Activated T-cell treated with anti-CD3 and anti-CD28 coated beads, Interleukin-2, amount 50 U/mL, for 24 hours (primary cell): Measurements from ENCODE around the gene CCL25.

Experiments
- DNase-seq: peaks from one replicate; pipeline ENCODE4 v3.0.0-alpha.2; 2020
- H3K27ac Mint-ChIP-seq: 2 replicates; pipeline ENCODE4 v1.8.0; 2020; ENCODE audit warnings: mild to moderate bottlenecking, mixed read lengths
- H3K27me3 Mint-ChIP-seq: 2 replicates; pipeline ENCODE4 v1.8.0; 2020; ENCODE audit warnings: mixed read lengths
- H3K36me3 Mint-ChIP-seq: 2 replicates; pipeline ENCODE4 v1.8.0; 2020; ENCODE audit warnings: low read depth, mixed read lengths
- H3K4me1 Mint-ChIP-seq: 2 replicates; pipeline ENCODE4 v1.8.0; 2020; ENCODE audit warnings: low read depth, mixed read lengths
- H3K4me3 Mint-ChIP-seq: 2 replicates; pipeline ENCODE4 v1.8.0; 2020; ENCODE audit warnings: mild to moderate bottlenecking, moderate library complexity, mixed read lengths
- H3K9me3 Mint-ChIP-seq: 2 replicates; pipeline ENCODE4 v1.8.0; 2020; ENCODE audit warnings: mixed read lengths

Gene CCL25

GRCh38 chr19:8034178-8034525, 18.4 kb upstream of the CCL25 start:
- no peak overlapping the region for H3K4me3 Mint-ChIP-seq
- H3K4me1 Mint-ChIP-seq = no peaks in the 10 kb centered on the region
- H3K27ac Mint-ChIP-seq = no peak overlapping the region

GRCh38 chr19:8036434-8037099, 16.0 kb upstream of the CCL25 start:
- no peaks in the 10 kb centered on the region for H3K9me3 Mint-ChIP-seq
- H3K27ac Mint-ChIP-seq = no peak overlapping the region
- peaks cover 10% of the 10 kb centered on the region for H3K27me3 Mint-ChIP-seq
- no peaks in the 10 kb centered on the region for H3K36me3 Mint-ChIP-seq
- no peaks in the 10 kb centered on the region for H3K4me1 Mint-ChIP-seq
- DNase-seq = no peak
- H3K4me3 Mint-ChIP-seq = no peak overlapping the region

More at GRCh38 chr19:8034178-8034525, 18.4 kb upstream of the CCL25 start:
- DNase-seq = no peak
- Mint-ChIP-seq H3K9me3 (no peaks in the 10 kb centered on the region), H3K36me3 (no peaks in the 10 kb centered on the region), H3K27me3 (peaks cover 10% of the 10 kb centered on the region)

DNA sequence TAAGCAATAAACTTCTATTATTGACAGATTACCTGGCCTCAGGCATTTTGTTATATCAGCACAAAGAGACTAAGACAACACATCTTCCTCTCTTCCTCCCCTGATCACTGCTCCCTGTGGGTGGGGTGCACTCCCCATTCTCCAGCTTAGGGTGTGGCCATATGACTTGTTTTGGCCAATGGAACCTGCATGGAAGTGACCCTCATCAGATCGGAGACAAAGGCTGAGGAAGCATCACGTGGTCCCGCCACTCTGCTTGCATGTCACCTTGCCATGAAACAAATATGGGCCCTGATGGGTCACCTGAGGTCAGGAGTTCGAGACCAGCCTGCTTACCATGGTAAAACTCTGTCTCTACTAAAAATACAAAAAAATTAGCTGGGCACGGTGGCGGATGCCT, 13.7 kb upstream of the CCL25 start:
- no peaks in the 10 kb centered on the region for H3K9me3 Mint-ChIP-seq
- H3K4me1 Mint-ChIP-seq = no peaks in the 10 kb centered on the region
- no peak overlapping the region for H3K4me3 Mint-ChIP-seq
- no peaks in the 10 kb centered on the region for H3K36me3 Mint-ChIP-seq
- H3K27me3 Mint-ChIP-seq = peaks cover 10% of the 10 kb centered on the region
- DNase-seq = no peak
- no peak overlapping the region for H3K27ac Mint-ChIP-seq

DNA sequence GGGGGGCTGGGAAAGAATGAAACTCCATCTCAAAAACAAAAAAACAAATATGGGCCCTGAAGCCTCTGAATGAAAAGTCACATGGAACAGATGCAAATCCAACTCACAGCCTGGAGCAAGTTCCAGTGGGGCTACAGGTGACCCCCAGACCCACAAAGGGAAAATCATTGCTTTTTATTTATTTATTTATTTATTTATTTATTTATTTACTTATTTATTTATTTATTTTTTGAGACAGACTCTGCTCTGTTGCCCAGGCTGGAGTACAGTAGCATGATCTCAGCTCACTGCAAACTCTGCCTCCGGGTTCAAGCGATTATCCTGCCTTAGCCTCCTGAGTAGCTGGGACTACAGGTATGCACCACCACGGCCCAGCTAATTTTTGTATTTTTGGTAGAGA, 13.3 kb upstream of the CCL25 start:
- no peaks in the 10 kb centered on the region for H3K4me1 Mint-ChIP-seq
- H3K27ac Mint-ChIP-seq = no peak overlapping the region

DNA sequence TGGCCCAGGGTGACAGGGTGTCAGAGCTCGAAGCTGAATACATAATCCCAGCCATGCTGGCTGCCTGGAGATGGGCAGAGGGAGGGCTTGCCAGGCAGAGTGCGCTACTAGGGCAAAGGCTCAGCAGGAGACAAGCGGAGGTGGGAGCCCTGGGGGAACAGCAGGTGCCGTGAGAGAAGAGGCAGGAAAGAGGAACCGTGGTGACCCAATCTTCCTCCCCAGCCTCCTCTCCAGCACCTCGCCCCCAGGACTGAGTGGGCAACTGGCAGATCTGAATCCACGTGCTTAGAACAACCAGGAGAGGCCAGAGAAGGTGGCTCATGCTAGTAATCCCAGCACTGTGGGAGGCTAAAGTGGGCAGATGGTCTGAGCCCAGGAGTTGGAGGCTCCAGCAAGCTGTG, 11.0 kb upstream of the CCL25 start:
- Mint-ChIP-seq H3K36me3 (no peaks in the 10 kb centered on the region), H3K27me3 (peaks cover 9% of the 10 kb centered on the region), H3K4me3 (no peak overlapping the region), H3K27ac (no peak overlapping the region), H3K9me3 (no peaks in the 10 kb centered on the region), H3K4me1 (no peaks in the 10 kb centered on the region)
- no peak for DNase-seq

More for the DNA sequence above, 13.3 kb upstream of the CCL25 start:
- no peak for DNase-seq
- Mint-ChIP-seq H3K27me3 (peaks cover 13% of the 10 kb centered on the region), H3K4me3 (no peak overlapping the region), H3K36me3 (no peaks in the 10 kb centered on the region), H3K9me3 (no peaks in the 10 kb centered on the region)

- no peaks in the 10 kb centered on the region for H3K36me3 Mint-ChIP-seq
- H3K27ac Mint-ChIP-seq = no peak overlapping the region
- H3K4me1 Mint-ChIP-seq = peaks cover 2% of the 10 kb centered on the region
- H3K27me3 Mint-ChIP-seq = peaks cover 8% of the 10 kb centered on the region
- no peaks in the 10 kb centered on the region for H3K9me3 Mint-ChIP-seq
- no peak for DNase-seq
- H3K4me3 Mint-ChIP-seq = no peak overlapping the region
Observed at GRCh38 chr19:8042900-8043299, 9.7 kb upstream of the CCL25 start.

- Mint-ChIP-seq H3K4me1 (peaks cover 2% of the 10 kb centered on the region), H3K27me3 (peaks cover 6% of the 10 kb centered on the region), H3K9me3 (no peaks in the 10 kb centered on the region), H3K4me3 (no peak overlapping the region), H3K36me3 (no peaks in the 10 kb centered on the region), H3K27ac (no peak overlapping the region)
- DNase-seq = no peak
Observed at GRCh38 chr19:8044018-8044417, 8.5 kb upstream of the CCL25 start.

DNA sequence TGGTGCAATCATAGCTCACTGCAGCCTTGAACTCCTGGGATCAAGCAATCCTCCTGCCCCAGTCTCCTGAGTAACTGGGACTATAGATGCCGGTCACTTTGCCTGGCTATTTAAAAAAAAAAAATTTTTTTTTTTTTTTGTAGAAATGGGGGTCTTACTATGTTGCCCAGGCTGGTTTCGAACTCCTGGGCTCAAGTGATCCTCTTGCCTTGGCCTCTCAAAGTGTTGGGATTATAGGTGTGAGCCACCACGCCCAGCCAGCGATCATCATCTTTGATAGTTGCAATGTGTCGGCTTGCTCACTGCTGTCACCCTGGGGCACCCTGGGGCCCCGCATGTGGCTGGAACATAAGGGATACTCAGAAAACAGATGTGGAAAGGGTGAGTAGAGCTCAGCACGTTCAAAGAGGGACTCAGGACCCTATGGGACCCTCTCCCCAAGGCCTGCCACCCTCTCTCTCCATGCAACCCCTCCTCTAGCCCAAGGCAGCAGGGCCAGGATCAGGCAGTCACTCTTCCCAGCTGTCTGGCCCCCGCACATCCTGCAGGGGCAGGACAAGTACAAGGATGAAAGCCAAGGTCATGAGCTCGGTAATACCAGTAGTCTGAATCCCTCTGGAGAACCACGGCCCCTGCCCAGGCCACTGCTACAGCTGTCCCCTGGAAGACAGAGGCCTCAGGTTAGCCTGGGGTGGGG, 6.5 kb upstream of the CCL25 start:
- Mint-ChIP-seq H3K9me3 (no peaks in the 10 kb centered on the region), H3K27me3 (peaks cover 10% of the 10 kb centered on the region), H3K4me3 (no peak overlapping the region), H3K4me1 (peaks cover 9% of the 10 kb centered on the region), H3K27ac (no peak overlapping the region), H3K36me3 (no peaks in the 10 kb centered on the region)
- no peak for DNase-seq

DNA sequence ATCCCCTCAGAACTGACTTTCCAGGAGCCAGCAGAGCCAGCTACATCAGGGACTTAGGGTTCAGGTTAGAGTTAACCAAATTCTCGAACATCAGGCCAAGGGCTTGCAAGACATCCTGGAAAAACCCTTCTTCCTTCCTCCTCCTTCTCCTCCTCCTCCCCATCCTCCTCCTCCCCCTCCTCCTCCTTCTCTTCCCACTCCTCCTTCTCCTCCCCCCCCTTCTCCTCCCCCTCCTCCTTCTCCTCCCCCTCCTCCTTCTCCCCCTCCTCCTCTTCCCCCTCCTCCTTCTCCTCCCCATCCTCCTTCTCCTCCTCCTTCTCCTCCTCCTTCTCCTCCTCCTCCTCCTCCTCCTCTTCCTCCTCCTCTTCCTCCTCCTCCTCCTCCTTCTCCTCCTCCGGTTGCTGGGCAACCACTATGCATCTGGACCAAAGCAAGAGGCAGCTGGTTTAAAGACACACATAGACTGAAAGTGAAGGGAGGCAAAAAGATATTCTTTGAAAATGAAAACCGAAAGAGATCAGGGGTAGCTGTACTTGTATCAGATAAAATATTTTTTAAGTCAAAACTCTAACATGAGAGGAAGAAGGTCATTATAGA, 5.9 kb upstream of the CCL25 start:
- H3K4me3 Mint-ChIP-seq = no peak overlapping the region
- H3K4me1 Mint-ChIP-seq = peaks cover 9% of the 10 kb centered on the region
- DNase-seq = no peak
- H3K27ac Mint-ChIP-seq = no peak overlapping the region
- peaks cover 10% of the 10 kb centered on the region for H3K27me3 Mint-ChIP-seq
- H3K36me3 Mint-ChIP-seq = no peaks in the 10 kb centered on the region
- H3K9me3 Mint-ChIP-seq = no peaks in the 10 kb centered on the region

DNA sequence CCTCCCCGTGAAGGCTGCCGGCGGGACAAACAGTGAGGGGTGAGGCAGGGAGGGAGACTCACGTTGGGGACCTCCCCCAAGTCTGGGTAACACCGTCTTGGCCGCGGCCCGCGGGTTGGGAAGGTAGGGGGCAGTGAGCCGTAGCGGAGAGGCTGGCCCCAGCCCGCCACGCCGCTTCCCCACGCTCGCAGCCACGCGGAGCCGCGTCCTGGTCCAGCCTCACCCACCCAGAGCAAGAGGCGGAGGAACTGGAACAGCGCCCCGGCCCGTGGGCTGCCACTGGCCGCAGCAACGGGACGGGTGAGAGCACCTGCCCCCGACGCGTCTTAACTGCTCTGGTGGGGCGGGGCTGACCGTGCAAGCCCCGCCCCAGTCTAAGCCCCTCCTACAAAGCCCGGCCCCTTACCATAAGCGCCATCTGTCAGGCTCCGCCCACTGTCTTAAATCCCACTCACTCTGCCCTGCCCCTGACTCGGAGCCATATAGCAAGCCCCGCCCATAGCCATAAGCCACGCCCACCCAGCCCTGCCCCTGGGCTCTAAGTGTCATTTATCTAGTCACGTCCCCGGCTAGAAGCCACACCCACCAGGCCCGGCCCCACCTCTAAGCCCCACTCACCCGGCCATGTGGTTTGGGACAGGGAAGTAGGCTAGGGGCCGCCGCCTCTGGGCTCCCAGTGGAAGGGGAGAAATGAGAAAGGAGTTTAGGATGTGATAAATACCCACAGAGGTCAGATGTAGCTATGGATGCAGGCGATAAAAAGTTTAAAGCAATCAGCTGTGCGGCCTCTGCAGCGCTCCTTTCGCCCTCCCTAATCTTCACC, 2.1 kb upstream of the CCL25 start:
- Mint-ChIP-seq H3K9me3 (no peaks in the 10 kb centered on the region), H3K36me3 (no peaks in the 10 kb centered on the region), H3K27ac (no peak overlapping the region)

GRCh38 chr19:8054169-8054568, 1.6 kb downstream of the CCL25 start:
- no peaks in the 10 kb centered on the region for H3K9me3 Mint-ChIP-seq
- peaks cover 4% of the 10 kb centered on the region for H3K27me3 Mint-ChIP-seq
- no peaks in the 10 kb centered on the region for H3K36me3 Mint-ChIP-seq
- no peak for DNase-seq
- no peak overlapping the region for H3K27ac Mint-ChIP-seq
- peaks cover 13% of the 10 kb centered on the region for H3K4me1 Mint-ChIP-seq
- H3K4me3 Mint-ChIP-seq = no peak overlapping the region

More for the DNA sequence above, 2.1 kb upstream of the CCL25 start:
- Mint-ChIP-seq H3K4me3 (peak overlapping the region; percentile 48), H3K4me1 (peaks cover 15% of the 10 kb centered on the region), H3K27me3 (peaks cover 7% of the 10 kb centered on the region)
- DNase-seq = peak; percentile 94

- Mint-ChIP-seq H3K4me3 (no peak overlapping the region), H3K27ac (no peak overlapping the region), H3K36me3 (no peaks in the 10 kb centered on the region), H3K4me1 (peaks cover 7% of the 10 kb centered on the region), H3K27me3 (no peaks in the 10 kb centered on the region), H3K9me3 (no peaks in the 10 kb centered on the region)
- no peak for DNase-seq
Observed at GRCh38 chr19:8056533-8056932, 4.0 kb downstream of the CCL25 start.

DNA sequence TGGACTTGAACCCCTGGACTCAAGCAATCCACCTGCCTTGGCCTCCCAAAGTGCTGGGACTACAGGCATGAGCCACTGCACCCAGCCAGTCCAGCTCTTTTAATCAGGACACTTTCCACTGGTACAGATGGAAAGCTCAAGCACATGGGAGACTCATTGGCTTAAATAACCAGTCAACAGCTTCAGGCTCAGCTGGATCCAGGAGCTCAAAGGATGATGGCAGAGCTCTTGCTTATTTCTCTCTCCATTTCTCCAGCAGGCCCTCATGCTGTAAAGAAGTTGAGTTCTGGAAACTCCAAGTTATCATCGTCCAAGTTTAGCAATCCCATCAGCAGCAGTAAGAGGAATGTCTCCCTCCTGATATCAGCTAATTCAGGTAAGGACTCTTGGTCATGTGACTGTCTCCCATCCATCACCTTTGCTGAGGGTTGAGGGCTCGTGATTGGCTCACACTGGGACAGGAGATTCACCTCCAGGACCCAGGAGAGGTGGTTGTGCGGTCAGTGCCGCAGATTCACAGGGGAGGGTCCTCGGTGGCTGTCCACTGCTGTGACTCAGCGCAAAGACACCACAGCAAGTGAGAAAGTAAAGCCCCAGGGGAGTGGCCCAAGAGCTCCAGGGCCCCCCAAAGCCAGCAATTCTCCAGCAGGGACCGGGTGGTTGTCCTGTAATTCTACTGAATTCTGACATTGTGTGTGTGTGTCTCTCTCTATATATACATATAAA, 5.1 kb downstream of the CCL25 start:
- no peak for DNase-seq
- H3K4me1 Mint-ChIP-seq = no peaks in the 10 kb centered on the region
- H3K9me3 Mint-ChIP-seq = no peaks in the 10 kb centered on the region
- H3K4me3 Mint-ChIP-seq = no peak overlapping the region
- no peaks in the 10 kb centered on the region for H3K27me3 Mint-ChIP-seq
- H3K27ac Mint-ChIP-seq = no peak overlapping the region
- no peaks in the 10 kb centered on the region for H3K36me3 Mint-ChIP-seq
